Ishikawa (cell line): Measurements from ENCODE around the gene KLHDC7A.

Source experiments
- CEBPB ChIP-seq: IDR thresholded peaks from 2 replicates; pipeline ENCODE4 v1.6.1; 2012
- CREB1 ChIP-seq: IDR thresholded peaks from 2 replicates; pipeline ENCODE4 v1.6.1; 2012; ENCODE audit warnings: low read depth
- EGR1 ChIP-seq: IDR thresholded peaks from 2 replicates; pipeline ENCODE4 v1.6.1; 2012
- EP300 ChIP-seq: IDR thresholded peaks from 2 replicates; pipeline ENCODE4 v1.6.1; 2012; ENCODE audit warnings: borderline replicate concordance
- FOXM1 ChIP-seq: IDR thresholded peaks from 2 replicates; pipeline ENCODE4 v1.6.1; 2012; ENCODE audit warnings: low read depth, borderline replicate concordance
- NFIC ChIP-seq: IDR thresholded peaks from 2 replicates; pipeline ENCODE4 v1.6.1; 2012
- RAD21 ChIP-seq: IDR thresholded peaks from 2 replicates; pipeline ENCODE4 v1.6.1; 2012; ENCODE audit warnings: low read depth
- TAF1 ChIP-seq: IDR thresholded peaks from 2 replicates; pipeline ENCODE4 v1.6.1; 2012; ENCODE audit warnings: low read depth, mild to moderate bottlenecking
- TCF12 ChIP-seq: IDR thresholded peaks from 2 replicates; pipeline ENCODE4 v1.6.1; 2012; ENCODE audit warnings: low read depth
- TEAD4 ChIP-seq: IDR thresholded peaks from 2 replicates; pipeline ENCODE4 v1.6.1; 2012
- YY1 ChIP-seq: IDR thresholded peaks from 2 replicates; pipeline ENCODE4 v1.6.1; 2012; ENCODE audit warnings: low read depth
- ZBTB7A ChIP-seq: IDR thresholded peaks from 2 replicates; pipeline ENCODE4 v1.6.1; 2012; ENCODE audit warnings: low read depth
- TF ChIP-seq, protein P1 (sequence below): IDR thresholded peaks from 2 replicates; pipeline ENCODE4 v1.6.1; 2012; ENCODE audit warnings: low read depth, mild to moderate bottlenecking
- TF ChIP-seq, protein P2 (sequence below): IDR thresholded peaks from 2 replicates; pipeline ENCODE4 v1.6.1; 2012
- TF ChIP-seq, protein P3 (sequence below): IDR thresholded peaks from 2 replicates; pipeline ENCODE4 v1.6.1; 2012

Gene KLHDC7A

DNA sequence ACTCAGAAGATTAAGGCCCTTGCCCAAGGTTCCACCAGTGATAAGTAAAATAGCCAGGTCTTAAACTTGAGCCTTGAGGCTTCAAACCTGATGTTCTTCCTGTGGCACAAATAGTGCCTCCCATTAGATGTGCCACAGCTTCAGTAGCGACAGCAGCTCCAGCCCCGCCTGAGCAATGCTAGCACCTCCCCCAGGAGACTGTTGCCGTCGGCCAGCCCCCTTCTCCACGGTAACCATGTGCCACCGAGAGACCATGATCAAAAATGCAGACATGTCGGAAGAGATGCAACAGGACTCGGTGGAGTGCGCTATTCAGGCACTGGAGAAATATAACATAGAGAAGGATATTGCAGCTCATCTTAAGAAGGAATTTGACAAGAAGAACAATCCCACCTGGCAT lies 32.2 kb downstream of the KLHDC7A start:
- TF ChIP-seq EP300 = no peak
- TF ChIP-seq YY1 = no peak
- no peak for TF ChIP-seq CEBPB
- no peak for TF ChIP-seq NFIC
- TF ChIP-seq TAF1 = no peak
- TF ChIP-seq, protein P1, sequence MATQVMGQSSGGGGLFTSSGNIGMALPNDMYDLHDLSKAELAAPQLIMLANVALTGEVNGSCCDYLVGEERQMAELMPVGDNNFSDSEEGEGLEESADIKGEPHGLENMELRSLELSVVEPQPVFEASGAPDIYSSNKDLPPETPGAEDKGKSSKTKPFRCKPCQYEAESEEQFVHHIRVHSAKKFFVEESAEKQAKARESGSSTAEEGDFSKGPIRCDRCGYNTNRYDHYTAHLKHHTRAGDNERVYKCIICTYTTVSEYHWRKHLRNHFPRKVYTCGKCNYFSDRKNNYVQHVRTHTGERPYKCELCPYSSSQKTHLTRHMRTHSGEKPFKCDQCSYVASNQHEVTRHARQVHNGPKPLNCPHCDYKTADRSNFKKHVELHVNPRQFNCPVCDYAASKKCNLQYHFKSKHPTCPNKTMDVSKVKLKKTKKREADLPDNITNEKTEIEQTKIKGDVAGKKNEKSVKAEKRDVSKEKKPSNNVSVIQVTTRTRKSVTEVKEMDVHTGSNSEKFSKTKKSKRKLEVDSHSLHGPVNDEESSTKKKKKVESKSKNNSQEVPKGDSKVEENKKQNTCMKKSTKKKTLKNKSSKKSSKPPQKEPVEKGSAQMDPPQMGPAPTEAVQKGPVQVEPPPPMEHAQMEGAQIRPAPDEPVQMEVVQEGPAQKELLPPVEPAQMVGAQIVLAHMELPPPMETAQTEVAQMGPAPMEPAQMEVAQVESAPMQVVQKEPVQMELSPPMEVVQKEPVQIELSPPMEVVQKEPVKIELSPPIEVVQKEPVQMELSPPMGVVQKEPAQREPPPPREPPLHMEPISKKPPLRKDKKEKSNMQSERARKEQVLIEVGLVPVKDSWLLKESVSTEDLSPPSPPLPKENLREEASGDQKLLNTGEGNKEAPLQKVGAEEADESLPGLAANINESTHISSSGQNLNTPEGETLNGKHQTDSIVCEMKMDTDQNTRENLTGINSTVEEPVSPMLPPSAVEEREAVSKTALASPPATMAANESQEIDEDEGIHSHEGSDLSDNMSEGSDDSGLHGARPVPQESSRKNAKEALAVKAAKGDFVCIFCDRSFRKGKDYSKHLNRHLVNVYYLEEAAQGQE = no peak

DNA sequence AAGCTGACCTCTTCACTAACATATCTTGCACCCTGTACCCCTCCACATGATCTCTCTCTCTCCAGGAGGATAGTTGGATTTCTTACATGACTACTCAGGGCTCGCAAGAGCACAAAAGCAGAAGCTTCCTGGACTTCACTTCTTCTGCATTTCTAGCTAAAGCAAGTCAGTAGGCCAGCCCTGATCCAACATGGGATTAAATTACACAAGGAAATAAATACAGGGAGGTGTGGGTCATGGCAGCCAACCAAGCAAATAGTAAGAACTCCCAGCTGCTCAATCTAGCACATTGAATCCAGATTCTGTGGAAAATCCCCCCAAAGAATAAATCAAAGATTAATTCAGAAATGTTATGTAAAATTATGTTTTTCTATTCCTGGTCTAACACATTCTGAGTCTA lies 33.3 kb downstream of the KLHDC7A start:
- TF ChIP-seq TEAD4 = no peak
- TF ChIP-seq ZBTB7A = no peak
- TF ChIP-seq EGR1 = no peak
- TF ChIP-seq, protein P2, sequence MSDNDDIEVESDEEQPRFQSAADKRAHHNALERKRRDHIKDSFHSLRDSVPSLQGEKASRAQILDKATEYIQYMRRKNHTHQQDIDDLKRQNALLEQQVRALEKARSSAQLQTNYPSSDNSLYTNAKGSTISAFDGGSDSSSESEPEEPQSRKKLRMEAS = no peak
- TF ChIP-seq, protein P3, sequence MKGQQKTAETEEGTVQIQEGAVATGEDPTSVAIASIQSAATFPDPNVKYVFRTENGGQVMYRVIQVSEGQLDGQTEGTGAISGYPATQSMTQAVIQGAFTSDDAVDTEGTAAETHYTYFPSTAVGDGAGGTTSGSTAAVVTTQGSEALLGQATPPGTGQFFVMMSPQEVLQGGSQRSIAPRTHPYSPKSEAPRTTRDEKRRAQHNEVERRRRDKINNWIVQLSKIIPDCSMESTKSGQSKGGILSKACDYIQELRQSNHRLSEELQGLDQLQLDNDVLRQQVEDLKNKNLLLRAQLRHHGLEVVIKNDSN = no peak
- TF ChIP-seq, protein P1 = no peak
- TF ChIP-seq TAF1 = no peak
- TF ChIP-seq NFIC = no peak
- TF ChIP-seq CEBPB = no peak
- no peak for TF ChIP-seq EP300
- TF ChIP-seq RAD21 = no peak
- TF ChIP-seq FOXM1 = no peak
- TF ChIP-seq TCF12 = no peak

DNA sequence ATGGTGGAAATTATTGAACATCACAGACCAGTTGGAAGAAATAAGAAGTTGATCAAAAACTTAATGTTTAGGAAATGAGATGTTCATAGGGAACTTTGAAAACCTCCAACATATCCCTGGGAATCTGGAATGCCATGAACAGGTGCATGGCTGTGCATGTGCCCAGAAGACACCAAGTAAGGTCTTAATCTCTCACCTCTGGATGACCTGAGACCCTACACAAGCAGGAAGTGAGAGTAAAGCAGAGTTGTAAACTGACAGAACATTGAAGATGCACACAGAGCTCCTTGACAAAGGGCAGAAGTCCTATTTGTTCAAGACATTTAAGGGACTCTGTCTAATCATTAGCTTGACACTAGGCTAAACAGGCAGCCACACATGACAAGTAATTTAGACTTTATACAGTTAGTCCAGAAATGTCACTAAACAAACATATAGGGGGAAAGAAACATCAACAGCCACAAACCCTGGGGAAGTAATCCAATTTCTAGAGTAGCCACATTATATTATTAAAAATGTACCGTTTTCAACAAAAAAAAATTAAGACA lies 34.5 kb downstream of the KLHDC7A start:
- TF ChIP-seq, protein P3 = no peak
- TF ChIP-seq NFIC (no peak), ZBTB7A (no peak), FOXM1 (no peak), EGR1 (no peak), TCF12 (no peak), RAD21 (no peak), EP300 (no peak), TAF1 (no peak), YY1 (no peak), CREB1 (no peak)
- TF ChIP-seq, protein P1 = no peak
- TF ChIP-seq, protein P2 = no peak

DNA sequence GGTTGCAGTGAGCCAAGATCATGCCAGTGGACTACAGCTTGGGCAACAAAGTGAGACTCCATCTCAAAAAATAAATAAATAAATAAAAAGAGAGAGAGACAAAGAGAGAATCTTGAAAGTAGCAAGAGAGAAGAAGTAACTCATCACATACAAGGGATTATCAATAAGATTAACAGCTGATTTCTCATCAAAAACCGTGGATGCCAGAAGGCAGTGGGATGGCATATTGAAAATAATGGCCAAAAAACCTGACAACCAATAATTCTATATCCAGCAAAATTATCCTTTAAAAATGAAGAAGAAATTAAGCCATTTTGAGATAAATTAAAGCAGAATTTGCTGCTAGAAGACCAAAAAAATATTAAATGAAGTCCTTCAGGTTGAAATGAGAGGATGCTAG lies 35.7 kb downstream of the KLHDC7A start:
- TF ChIP-seq YY1 (no peak), CREB1 (no peak), EP300 (no peak), CEBPB (no peak), TCF12 (no peak), TEAD4 (no peak), ZBTB7A (no peak), NFIC (no peak), EGR1 (no peak), RAD21 (no peak), FOXM1 (no peak), TAF1 (no peak)
- TF ChIP-seq, protein P1 = no peak
- TF ChIP-seq, protein P2 = no peak
- TF ChIP-seq, protein P3 = no peak
